Endodermal cell (in vitro differentiated cells): ENCODE data around the gene GNAL. TPM values are rescaled to one million over a fixed set of nuclear protein-coding genes. Genes with fewer than 3 reads are reported as not detected.

ENCODE experiments used
- DNase-seq: peaks from one replicate; pipeline ENCODE4 v3.0.0-alpha.2; 2017
- H3K27ac ChIP-seq: 2 replicates; pipeline ENCODE4 v1.5.1; 2013; ENCODE audit warnings: mild to moderate bottlenecking, low read depth, low read length, moderate library complexity
- H3K27me3 ChIP-seq: 2 replicates; pipeline ENCODE4 v1.6.1; 2013; ENCODE audit warnings: mild to moderate bottlenecking, low read length, moderate library complexity; ENCODE audit not compliant: insufficient read depth, control insufficient read depth, poor library complexity, severe bottlenecking
- H3K36me3 ChIP-seq: 2 replicates; pipeline ENCODE4 v1.7.0; 2013; ENCODE audit warnings: mild to moderate bottlenecking, low read length, moderate library complexity; ENCODE audit not compliant: control insufficient read depth, insufficient read depth
- H3K4me1 ChIP-seq: one replicate; pipeline ENCODE4 v1.7.0; 2013; ENCODE audit warnings: low read length; ENCODE audit not compliant: control insufficient read depth, insufficient read depth
- H3K4me3 ChIP-seq: 2 replicates; pipeline ENCODE4 v1.5.1; 2013; ENCODE audit warnings: mild to moderate bottlenecking, low read length, moderate library complexity
- H3K9ac ChIP-seq: 2 replicates; pipeline ENCODE4 v1.6.1; 2013; ENCODE audit warnings: mild to moderate bottlenecking, low read length, moderate library complexity; ENCODE audit not compliant: poor library complexity, severe bottlenecking; ENCODE audit errors: extremely low read depth
- H3K9me3 ChIP-seq: 2 replicates; pipeline ENCODE4 v1.6.1; 2013; ENCODE audit warnings: mild to moderate bottlenecking, low read length, moderate library complexity; ENCODE audit not compliant: control insufficient read depth
- H3K27ac Mint-ChIP-seq: 2 replicates; pipeline ENCODE4 v1.8.0; 2020; ENCODE audit warnings: mixed read lengths
- H3K27me3 Mint-ChIP-seq: 2 replicates; pipeline ENCODE4 v1.8.0; 2021; ENCODE audit warnings: mild to moderate bottlenecking, mixed read lengths; ENCODE audit not compliant: insufficient read depth
- H3K36me3 Mint-ChIP-seq: 2 replicates; pipeline ENCODE4 v1.8.0; 2020; ENCODE audit warnings: low read depth, mixed read lengths
- H3K4me1 Mint-ChIP-seq: 2 replicates; pipeline ENCODE4 v1.8.0; 2020; ENCODE audit warnings: mixed read lengths
- H3K4me3 Mint-ChIP-seq: 2 replicates; pipeline ENCODE4 v1.8.0; 2020; ENCODE audit warnings: mild to moderate bottlenecking, moderate library complexity, mixed read lengths
- H3K9me3 Mint-ChIP-seq: 2 replicates; pipeline ENCODE4 v1.8.0; 2020; ENCODE audit warnings: mild to moderate bottlenecking, mixed read lengths
- CTCF ChIP-seq: fragments of 200-600 bp; sonication (generic); conservative IDR thresholded peaks from 2 replicates; pipeline ENCODE4 v1.5.0; 2021; ENCODE audit warnings: antibody characterized with exemption, mild to moderate bottlenecking
- WGBS, 2 experiments: methylation state at CpG; one replicate each; pipeline versions ENCODE4 v1.1.5 to v1.1.7; 2013; ENCODE audit warnings: missing lambda C conversion rate in 2 of 2, mixed read lengths in 1 of 2; ENCODE audit not compliant: insufficient coverage in 1 of 2, insufficient read length in 1 of 2; 5-methylcytosine and 5-hydroxymethylcytosine counted together
- total RNA-seq, 2 donors: library from RNA; stranded (reverse); fragmentation: NEBNext Ultra II Directional in 1 of 2; extraction: Animal tissue kit (Norgen Biotek cat#: 25700) in 1 of 2; gene quantifications; 2 replicates in 1 of 2; 3 replicates in 1 of 2; pipeline ENCODE4 v1.2.1, GENCODE V29; 2021

Gene GNAL
- total RNA-seq, 2 donors from 2014 or later, result 37.9 to 58.2 TPM

GRCh38 chr18:11669271-11669947 lies 19.7 kb upstream of the GNAL start:
- H3K9me3 Mint-ChIP-seq, result no peaks in the 10 kb centered on the region
- Histone ChIP-seq H3K4me1 (peaks cover 22% of the 10 kb centered on the region), H3K27me3 (no peaks in the 10 kb centered on the region), H3K9ac (no peak overlapping the region), H3K4me3 (no peak overlapping the region), H3K36me3 (no peaks in the 10 kb centered on the region), H3K9me3 (no peaks in the 10 kb centered on the region), H3K27ac (no peak overlapping the region)
- peaks cover 28% of the 10 kb centered on the region for H3K4me1 Mint-ChIP-seq
- no peak for TF ChIP-seq CTCF
- peak; percentile 48 for DNase-seq
- H3K36me3 Mint-ChIP-seq, result no peaks in the 10 kb centered on the region
- 68 to 88% methylated on average over 5 to 14 of the region's 14 CpGs for WGBS, 2 experiments
- H3K4me3 Mint-ChIP-seq, result no peak overlapping the region
- H3K27ac Mint-ChIP-seq, result no peak overlapping the region
- H3K27me3 Mint-ChIP-seq, result peaks cover 9% of the 10 kb centered on the region

GRCh38 chr18:11669948-11670275 lies 19.2 kb upstream of the GNAL start:
- H3K4me3 Mint-ChIP-seq, result no peak overlapping the region
- H3K36me3 ChIP-seq, result no peaks in the 10 kb centered on the region
- no peaks in the 10 kb centered on the region for H3K27me3 ChIP-seq
- H3K4me1 ChIP-seq, result peaks cover 22% of the 10 kb centered on the region
- H3K27ac ChIP-seq, result no peak overlapping the region
- H3K36me3 Mint-ChIP-seq, result no peaks in the 10 kb centered on the region
- H3K4me1 Mint-ChIP-seq, result peaks cover 28% of the 10 kb centered on the region
- no peaks in the 10 kb centered on the region for H3K9me3 Mint-ChIP-seq
- WGBS, 2 experiments, result 89 to 100% methylated on average over 1 to 10 of the region's 10 CpGs
- H3K27me3 Mint-ChIP-seq, result peaks cover 9% of the 10 kb centered on the region
- H3K9ac ChIP-seq, result no peak overlapping the region
- TF ChIP-seq CTCF, result no peak
- no peak for DNase-seq
- H3K27ac Mint-ChIP-seq, result no peak overlapping the region
- H3K4me3 ChIP-seq, result no peak overlapping the region
- no peaks in the 10 kb centered on the region for H3K9me3 ChIP-seq

GRCh38 chr18:11671156-11671555 lies 17.9 kb upstream of the GNAL start:
- TF ChIP-seq CTCF, result no peak
- no peak overlapping the region for H3K9ac ChIP-seq
- no peaks in the 10 kb centered on the region for H3K36me3 Mint-ChIP-seq
- H3K4me1 Mint-ChIP-seq, result peaks cover 25% of the 10 kb centered on the region
- H3K4me3 Mint-ChIP-seq, result no peak overlapping the region
- peak; percentile 21 for DNase-seq
- no peaks in the 10 kb centered on the region for H3K36me3 ChIP-seq
- peaks cover 9% of the 10 kb centered on the region for H3K27me3 Mint-ChIP-seq
- H3K27me3 ChIP-seq, result no peaks in the 10 kb centered on the region
- H3K27ac Mint-ChIP-seq, result no peak overlapping the region
- peaks cover 22% of the 10 kb centered on the region for H3K4me1 ChIP-seq
- H3K27ac ChIP-seq, result no peak overlapping the region
- no peaks in the 10 kb centered on the region for H3K9me3 ChIP-seq
- no peaks in the 10 kb centered on the region for H3K9me3 Mint-ChIP-seq
- WGBS, 2 experiments, result 93 to 94% methylated on average over 5 to 8 of the region's 8 CpGs
- H3K4me3 ChIP-seq, result no peak overlapping the region
